Suppressor macrophage (primary cell): ENCODE measurements around the gene USP40.

Experiments used
- DNase-seq, 4 experiments: peaks; one replicate each; pipeline ENCODE4 v3.0.0-alpha.2; 2020 to 2022

USP40 gene

GRCh38 chr2:233551491-233551890, 15.1 kb downstream of the USP40 start:
- DNase-seq: no peak

GRCh38 chr2:233546774-233547173, 19.8 kb downstream of the USP40 start:
- DNase-seq: no peak

- DNase-seq: no peak
Observed at GRCh38 chr2:233546101-233546500, 20.5 kb downstream of the USP40 start.

- DNase-seq: no peak
Observed at GRCh38 chr2:233544200-233544610, 22.4 kb downstream of the USP40 start.

GRCh38 chr2:233542507-233542906, 24.1 kb downstream of the USP40 start:
- no peak for DNase-seq

GRCh38 chr2:233538741-233539140, 27.8 kb downstream of the USP40 start:
- no peak for DNase-seq

- no peak for DNase-seq
Observed at GRCh38 chr2:233535271-233535670, 31.3 kb downstream of the USP40 start.

- DNase-seq: no peak
Observed at GRCh38 chr2:233532971-233533370, 33.6 kb downstream of the USP40 start.

- no peak for DNase-seq
Observed at GRCh38 chr2:233531955-233532354, 34.6 kb downstream of the USP40 start.

- DNase-seq: no peak
Observed at GRCh38 chr2:233530381-233530780, 36.2 kb downstream of the USP40 start.

GRCh38 chr2:233528182-233528581, 38.4 kb downstream of the USP40 start:
- no peak for DNase-seq

- no peak for DNase-seq
Observed at GRCh38 chr2:233525791-233526190, 40.8 kb downstream of the USP40 start.

- peak in 1 of 4 experiments; percentile 11 for DNase-seq
Observed at GRCh38 chr2:233519787-233520611, 46.6 kb downstream of the USP40 start.

GRCh38 chr2:233513953-233514655, 52.5 kb downstream of the USP40 start:
- DNase-seq: no peak

GRCh38 chr2:233503947-233504637, 62.5 kb downstream of the USP40 start:
- DNase-seq: no peak

- DNase-seq: no peak
Observed at GRCh38 chr2:233503481-233503880, 63.1 kb downstream of the USP40 start.

GRCh38 chr2:233501198-233502076, 65.1 kb downstream of the USP40 start:
- DNase-seq: no peak

- no peak for DNase-seq
Observed at GRCh38 chr2:233499928-233500327, 66.7 kb downstream of the USP40 start.

GRCh38 chr2:233498126-233498525, 68.5 kb downstream of the USP40 start:
- DNase-seq: no peak

- no peak for DNase-seq
Observed at GRCh38 chr2:233497692-233498091, 68.9 kb downstream of the USP40 start.

GRCh38 chr2:233495503-233496496, 70.8 kb downstream of the USP40 start:
- DNase-seq: no peak
